GM21717 (cell line): ENCODE measurements around the gene COIL.
A peak's percentile ranks its signal among the peaks of the same experiment; 100 is the strongest.
"Not testable (repeated sequence)": the region's sequence is repeated elsewhere in the genome, so short reads cannot be mapped to it uniquely, and the experiment has no call there.

Source experiments
- ATAC-seq: cut with Tn5 transposase; IDR thresholded peaks from one replicate; pipeline ENCODE4 v1.9.1; 2021; ENCODE audit warnings: mild to moderate bottlenecking, moderate library complexity; ENCODE audit not compliant: unreplicated experiment

Gene COIL

GRCh38 chr17:56960596-56961538, at the start of gene COIL:
COIL (minus strand) TSS chr17:56961050; CDS start chr17:56961019, 31 bp downstream.
- ATAC-seq, result peak; percentile 94

GRCh38 chr17:57010487-57010886, 49.6 kb upstream of the COIL start:
- no peak for ATAC-seq

- peak; percentile 71 for ATAC-seq
These were observed 49.0 kb upstream of the COIL start for GRCh38 chr17:57009737-57010445.

- ATAC-seq, result no peak
These were observed 48.1 kb upstream of the COIL start for GRCh38 chr17:57008958-57009357.

GRCh38 chr17:57006040-57006439, 45.2 kb upstream of the COIL start:
- ATAC-seq, result no peak

GRCh38 chr17:57004944-57005579, 44.2 kb upstream of the COIL start:
- ATAC-seq, result peak; percentile 78

- ATAC-seq, result no peak
These were observed 42.1 kb upstream of the COIL start for GRCh38 chr17:57002904-57003303.

- ATAC-seq, result no peak
These were observed 40.7 kb upstream of the COIL start for GRCh38 chr17:57001541-57001940.

GRCh38 chr17:56997313-56997712, 36.5 kb upstream of the COIL start:
- no peak for ATAC-seq

- ATAC-seq, result no peak
These were observed 34.9 kb upstream of the COIL start for GRCh38 chr17:56995766-56996165.

- ATAC-seq, result no peak
These were observed 33.4 kb upstream of the COIL start for GRCh38 chr17:56994009-56994792.

GRCh38 chr17:56992364-56992763, 31.5 kb upstream of the COIL start:
- no peak for ATAC-seq

GRCh38 chr17:56988901-56989572, 28.2 kb upstream of the COIL start:
- no peak for ATAC-seq

GRCh38 chr17:56987283-56987834, 26.5 kb upstream of the COIL start:
- no peak for ATAC-seq

GRCh38 chr17:56985371-56986162, 24.7 kb upstream of the COIL start:
- ATAC-seq, result no peak

- ATAC-seq, result no peak
These were observed 22.5 kb upstream of the COIL start for GRCh38 chr17:56983366-56983765.

GRCh38 chr17:56982312-56982711, 21.5 kb upstream of the COIL start:
- no peak for ATAC-seq

- not testable (repeated sequence) for ATAC-seq
These were observed 19.7 kb upstream of the COIL start for GRCh38 chr17:56980526-56980925.

GRCh38 chr17:56979091-56979480, 18.2 kb upstream of the COIL start:
- no peak for ATAC-seq
